CD14-positive monocyte (primary cell): ENCODE measurements around the gene RALA. TPM values are rescaled to one million over a fixed set of nuclear protein-coding genes. Genes with fewer than 3 reads are reported as not detected.

Source experiments
- DNase-seq, 3 donors: peaks; one replicate each; pipeline ENCODE4 v3.0.0-alpha.2; 2011 to 2022
- H2AFZ ChIP-seq: 2 replicates; pipeline ENCODE4 v1.6.0; 2012; ENCODE audit warnings: mild to moderate bottlenecking, low read depth, low read length, inconsistent platforms; ENCODE audit not compliant: insufficient read depth, poor library complexity, severe bottlenecking
- H3K27ac ChIP-seq, 2 donors: 1 replicate in 1 of 2; 2 replicates in 1 of 2; pipeline ENCODE4 v1.5.1; 2012 to 2013; ENCODE audit warnings: low read length in 2 of 2, control low read depth in 1 of 2, inconsistent platforms in 1 of 2, low read depth in 1 of 2, mild to moderate bottlenecking in 1 of 2
- H3K27me3 ChIP-seq, 2 donors: one replicate each; pipeline versions ENCODE4 v1.6.0 to v1.6.1; 2011 to 2013; ENCODE audit warnings: low read length in 2 of 2; ENCODE audit not compliant: control insufficient read depth in 2 of 2, insufficient read depth in 2 of 2
- H3K36me3 ChIP-seq, 2 donors: replicated peaks in 1 of 2; 1 replicate in 1 of 2; 2 replicates in 1 of 2; pipeline versions ENCODE4 v1.5.1 to v1.6.1; 2012 to 2013; ENCODE audit warnings: low read length in 2 of 2, control low read depth in 1 of 2, inconsistent platforms in 1 of 2, mild to moderate bottlenecking in 1 of 2; ENCODE audit not compliant: insufficient read depth in 2 of 2, control insufficient read depth in 1 of 2
- H3K4me1 ChIP-seq, 2 donors: 1 replicate in 1 of 2; 2 replicates in 1 of 2; pipeline versions ENCODE4 v1.5.1 to v1.6.1; 2012 to 2013; ENCODE audit warnings: low read length in 2 of 2, control low read depth in 1 of 2, inconsistent platforms in 1 of 2, mild to moderate bottlenecking in 1 of 2, moderate library complexity in 1 of 2; ENCODE audit not compliant: insufficient read depth in 2 of 2, control insufficient read depth in 1 of 2
- H3K4me2 ChIP-seq: replicated peaks from 2 replicates; pipeline ENCODE3; 2012; ENCODE audit warnings: low read length, moderate library complexity, mild to moderate bottlenecking; ENCODE audit not compliant: poor library complexity, severe bottlenecking; ENCODE audit errors: extremely low read depth
- H3K4me3 ChIP-seq, 3 experiments: fragments of 200-600 bp in 1 of 3; sonication (generic) in 1 of 3; replicated peaks in 1 of 3; 1 replicate in 2 of 3; 2 replicates in 1 of 3; pipeline ENCODE4 v1.5.1; 2011 to 2013; ENCODE audit warnings: low read length in 3 of 3, mild to moderate bottlenecking in 3 of 3, control low read depth in 2 of 3, low read depth in 2 of 3, inconsistent platforms in 1 of 3, moderate library complexity in 1 of 3
- H3K79me2 ChIP-seq: 2 replicates; pipeline ENCODE4 v1.6.0; 2012; ENCODE audit warnings: mild to moderate bottlenecking, control low read depth, inconsistent platforms, low read length, moderate library complexity; ENCODE audit not compliant: insufficient read depth
- H3K9ac ChIP-seq: 2 replicates; pipeline ENCODE4 v1.6.0; 2017; ENCODE audit warnings: low read length, mild to moderate bottlenecking; ENCODE audit not compliant: insufficient read depth, poor library complexity, severe bottlenecking
- H3K9me3 ChIP-seq, 2 donors: replicated peaks in 1 of 2; 1 replicate in 1 of 2; 2 replicates in 1 of 2; pipeline versions ENCODE4 v1.5.1 to v1.6.1; 2012 to 2013; ENCODE audit warnings: low read length in 2 of 2, control low read depth in 1 of 2; ENCODE audit not compliant: control insufficient read depth in 1 of 2, insufficient read depth in 1 of 2
- H4K20me1 ChIP-seq: 2 replicates; pipeline ENCODE4 v1.6.0; 2012; ENCODE audit warnings: mild to moderate bottlenecking, low read length, control low read depth, moderate library complexity; ENCODE audit not compliant: insufficient read depth
- H3K27ac Mint-ChIP-seq, 7 donors: one replicate each; pipeline ENCODE4 v1.8.0; 2020; ENCODE audit warnings: mild to moderate bottlenecking in 7 of 7, mixed read lengths in 7 of 7, moderate library complexity in 6 of 7, inconsistent platforms in 2 of 7
- H3K27me3 Mint-ChIP-seq, 3 donors: one replicate each; pipeline ENCODE4 v1.8.0; 2021 to 2022; ENCODE audit warnings: low read depth in 3 of 3, mild to moderate bottlenecking in 3 of 3, mixed read lengths in 3 of 3, moderate library complexity in 3 of 3, inconsistent platforms in 1 of 3
- H3K36me3 Mint-ChIP-seq, 2 donors: one replicate each; pipeline ENCODE4 v1.8.0; 2020; ENCODE audit warnings: mixed read lengths in 2 of 2, inconsistent platforms in 1 of 2, mild to moderate bottlenecking in 1 of 2
- H3K4me1 Mint-ChIP-seq: one replicate; pipeline ENCODE4 v1.8.0; 2020; ENCODE audit warnings: mild to moderate bottlenecking, mixed read lengths
- H3K4me3 Mint-ChIP-seq, 2 donors: one replicate each; pipeline ENCODE4 v1.8.0; 2020; ENCODE audit warnings: mild to moderate bottlenecking in 2 of 2, mixed read lengths in 2 of 2, moderate library complexity in 1 of 2
- H3K9me3 Mint-ChIP-seq, 7 donors: one replicate each; pipeline ENCODE4 v1.8.0; 2020 to 2022; ENCODE audit warnings: mixed read lengths in 7 of 7, mild to moderate bottlenecking in 6 of 7, moderate library complexity in 6 of 7, inconsistent platforms in 2 of 7
- WGBS: methylation state at CpG from one replicate; pipeline ENCODE4 v1.1.5; 2013; ENCODE audit warnings: missing lambda C conversion rate; ENCODE audit not compliant: insufficient coverage; 5-methylcytosine and 5-hydroxymethylcytosine counted together
- intact Hi-C, 2 donors: fragments of 100-400 bp; cut with micrococcal nuclease; formaldehyde crosslinking; loops; one replicate each; pipeline versions ENCODE4 v1.15.0 to v1.15.1; 2023
- polyA plus RNA-seq, 3 donors: library from polyadenylated mRNA; depleted of rRNA in 1 of 3; unstranded in 2 of 3; stranded (reverse) in 1 of 3; fragments of 300-500 nt in 2 of 3; fragments of >200 nt in 1 of 3; fragmentation: Illumina TruSeq in 2 of 3; gene quantifications; 1 replicate in 2 of 3; 2 replicates in 1 of 3; pipeline ENCODE4 v1.2.3, GENCODE V29; 2012 to 2021
- TF ChIP-seq, protein P1 (sequence below): fragments of 200-600 bp; IDR thresholded peaks from one replicate; pipeline ENCODE4 v1.8.0; 2022; ENCODE audit warnings: antibody characterized with exemption, mild to moderate bottlenecking

The RALA gene
- polyA plus RNA-seq, 3 donors = 5.9 to 32.0 (median 30.8) TPM

DNA sequence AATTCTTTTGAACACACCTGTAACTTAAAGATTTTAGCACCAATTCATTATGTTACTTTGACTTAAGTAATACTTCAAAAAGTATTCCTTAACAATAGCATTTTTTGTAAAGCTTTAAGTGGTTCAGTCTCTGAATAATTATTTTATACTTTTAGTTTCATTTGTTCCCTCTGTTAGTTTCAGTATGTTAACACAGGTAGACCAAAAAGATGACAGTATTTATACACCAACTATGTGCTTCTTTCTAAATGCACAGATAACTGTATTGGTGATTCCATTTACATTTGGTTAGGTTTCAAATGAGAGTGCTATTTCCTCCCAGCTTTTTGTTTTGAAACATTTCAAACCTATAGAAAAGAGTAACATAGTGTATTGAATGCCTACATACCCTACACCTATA is 14.0 kb downstream of the RALA start:
- Histone ChIP-seq H3K4me1 (no peaks in the 10 kb centered on the region), H3K4me2 (no peak overlapping the region), H2AFZ (no peak overlapping the region), H3K4me3 (no peak overlapping the region), H3K79me2 (peaks cover 79% of the 10 kb centered on the region), H3K27ac (no peak overlapping the region), H3K27me3 (no peaks in the 10 kb centered on the region), H4K20me1 (peaks cover 90% of the 10 kb centered on the region), H3K9me3 (no peaks in the 10 kb centered on the region), H3K9ac (no peak overlapping the region), H3K36me3 (peaks cover 4 to 28% of the 10 kb centered on the region in 2 donors)
- TF ChIP-seq, protein P1, sequence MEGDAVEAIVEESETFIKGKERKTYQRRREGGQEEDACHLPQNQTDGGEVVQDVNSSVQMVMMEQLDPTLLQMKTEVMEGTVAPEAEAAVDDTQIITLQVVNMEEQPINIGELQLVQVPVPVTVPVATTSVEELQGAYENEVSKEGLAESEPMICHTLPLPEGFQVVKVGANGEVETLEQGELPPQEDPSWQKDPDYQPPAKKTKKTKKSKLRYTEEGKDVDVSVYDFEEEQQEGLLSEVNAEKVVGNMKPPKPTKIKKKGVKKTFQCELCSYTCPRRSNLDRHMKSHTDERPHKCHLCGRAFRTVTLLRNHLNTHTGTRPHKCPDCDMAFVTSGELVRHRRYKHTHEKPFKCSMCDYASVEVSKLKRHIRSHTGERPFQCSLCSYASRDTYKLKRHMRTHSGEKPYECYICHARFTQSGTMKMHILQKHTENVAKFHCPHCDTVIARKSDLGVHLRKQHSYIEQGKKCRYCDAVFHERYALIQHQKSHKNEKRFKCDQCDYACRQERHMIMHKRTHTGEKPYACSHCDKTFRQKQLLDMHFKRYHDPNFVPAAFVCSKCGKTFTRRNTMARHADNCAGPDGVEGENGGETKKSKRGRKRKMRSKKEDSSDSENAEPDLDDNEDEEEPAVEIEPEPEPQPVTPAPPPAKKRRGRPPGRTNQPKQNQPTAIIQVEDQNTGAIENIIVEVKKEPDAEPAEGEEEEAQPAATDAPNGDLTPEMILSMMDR = no peak
- DNase-seq = no peak
- no peak overlapping the region for H3K4me3 Mint-ChIP-seq
- H3K36me3 Mint-ChIP-seq = peaks cover 39 to 42% of the 10 kb centered on the region in 2 donors
- peaks cover 0 to under 1% (median 0%) of the 10 kb centered on the region in 3 donors for H3K27me3 Mint-ChIP-seq
- H3K9me3 Mint-ChIP-seq = peaks cover 0 to 2% (median 0%) of the 10 kb centered on the region in 7 donors
- H3K4me1 Mint-ChIP-seq = peaks cover 17% of the 10 kb centered on the region
- intact Hi-C loops = loop anchor here in 1 of 2 donors (10.0 kb wide), 1 partner anchor 53 kb away; no protein-coding TSS in a partner anchor
- H3K27ac Mint-ChIP-seq = no peak overlapping the region

DNA sequence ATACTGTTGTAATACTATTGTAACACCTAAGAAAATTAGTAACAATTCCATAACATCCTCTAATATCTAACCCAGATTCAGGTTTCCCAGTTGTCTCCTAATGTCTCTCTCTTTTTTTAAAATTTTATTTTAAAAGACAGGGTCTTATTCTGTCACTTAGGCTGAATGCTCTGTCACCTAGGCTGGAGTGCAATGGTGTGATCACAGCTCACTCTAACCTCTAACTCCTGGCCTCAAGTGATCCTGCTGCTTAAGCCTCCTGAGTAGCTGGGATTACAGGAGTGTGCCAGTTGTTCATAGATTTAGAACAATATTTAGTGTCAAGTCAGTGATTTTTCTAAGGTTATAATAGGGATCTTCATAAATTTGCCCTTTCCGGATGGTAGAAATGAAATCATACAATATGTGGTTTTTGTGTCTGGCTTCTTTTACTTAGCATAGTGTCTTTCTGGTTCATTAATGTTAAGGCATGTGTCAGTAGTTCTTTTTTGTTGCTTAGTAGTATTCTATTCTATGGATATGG is 14.7 kb downstream of the RALA start:
- Histone ChIP-seq H3K9me3 (no peaks in the 10 kb centered on the region), H3K36me3 (peaks cover 4 to 26% of the 10 kb centered on the region in 2 donors), H3K79me2 (peaks cover 78% of the 10 kb centered on the region), H4K20me1 (peaks cover 90% of the 10 kb centered on the region), H3K27ac (no peak overlapping the region), H3K4me2 (no peak overlapping the region), H3K27me3 (no peaks in the 10 kb centered on the region), H3K4me1 (no peaks in the 10 kb centered on the region), H3K4me3 (no peak overlapping the region), H3K9ac (no peak overlapping the region), H2AFZ (no peak overlapping the region)
- TF ChIP-seq, protein P1 = no peak
- Mint-ChIP-seq H3K4me1 (peaks cover 17% of the 10 kb centered on the region), H3K27me3 (no peaks in the 10 kb centered on the region), H3K9me3 (peaks cover 0 to 2% (median 0%) of the 10 kb centered on the region in 7 donors), H3K4me3 (no peak overlapping the region), H3K27ac (no peak overlapping the region), H3K36me3 (peaks cover 37 to 38% of the 10 kb centered on the region in 2 donors)
- no peak for DNase-seq
- intact Hi-C loops = loop anchor here in 1 of 2 donors (10.0 kb wide), 1 partner anchor 53 kb away; no protein-coding TSS in a partner anchor
- no CpG with 5 or more reads among the region's 1 CpG for WGBS
